Omental fat pad (tissue), 4 donors: Measurements from ENCODE around the gene UBAC1. TPM values are rescaled to one million over a fixed set of nuclear protein-coding genes. Genes with fewer than 3 reads are reported as not detected.

ENCODE experiments used
- ATAC-seq: fragments of 150-250 bp; one replicate; pipeline ENCODE4 v1.9.1; 2016; ENCODE audit warnings: mild to moderate bottlenecking, moderate library complexity; ENCODE audit not compliant: low FRiP score
- DNase-seq: peaks from one replicate; pipeline ENCODE4 v3.0.0-alpha.2; 2019; ENCODE audit warnings: low spot score
- CTCF ChIP-seq, 3 donors: fragments of 450-650 bp; IDR thresholded peaks; one replicate each; pipeline ENCODE4 v1.5.1; 2016 to 2017; ENCODE audit warnings: antibody characterized with exemption in 3 of 3, mild to moderate bottlenecking in 3 of 3, moderate library complexity in 2 of 3
- total RNA-seq, 4 donors: library from RNA; depleted of rRNA; stranded (reverse); fragments of >200 nt; gene quantifications; one replicate each; pipeline ENCODE4 v1.1.0, GENCODE V29; 2016

The UBAC1 gene
- total RNA-seq, 4 donors from 2014 or later: 28.4 to 56.7 (median 34.6) TPM

DNA sequence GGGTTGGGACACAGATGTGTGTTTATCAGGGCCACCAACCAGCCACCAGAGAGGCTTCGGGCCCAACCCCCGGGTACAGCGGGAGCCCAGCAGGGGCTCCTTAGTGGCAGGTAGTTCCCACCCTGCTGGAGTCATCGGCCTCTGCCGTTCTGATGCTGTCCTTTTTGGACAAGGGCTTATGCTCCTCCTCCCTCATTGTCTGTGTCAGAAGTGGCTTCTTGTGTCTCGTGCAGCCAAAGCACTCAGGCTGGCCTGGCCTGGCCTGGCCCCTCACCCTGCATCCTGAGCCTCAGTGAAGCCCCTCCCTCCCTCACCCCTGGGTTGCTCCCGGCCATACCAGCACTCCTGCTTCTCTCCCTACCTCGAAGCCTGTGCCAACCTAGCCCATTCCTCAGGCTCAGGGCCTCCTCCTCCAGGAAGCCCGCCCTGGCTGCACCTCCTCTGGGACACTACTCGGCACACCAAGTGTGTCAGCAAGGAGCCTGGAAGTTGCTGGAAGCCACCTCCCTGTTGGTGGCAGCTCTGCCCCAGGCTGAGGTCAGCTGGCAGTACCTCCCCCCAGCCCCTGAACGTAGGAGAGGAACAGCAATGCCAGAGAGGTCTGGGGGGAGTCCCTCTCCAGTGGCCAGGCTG, 4.1 kb upstream of the UBAC1 start:
- DNase-seq (no peak), ATAC-seq (no peak)
- TF ChIP-seq CTCF (IDR thresholded peaks at IDR 0.05): no peak

- TF ChIP-seq CTCF (IDR thresholded peaks at IDR 0.05): no peak
- ATAC-seq (no peak), DNase-seq (no peak)
Observed at GRCh38 chr9:135963938-135964337, 2.8 kb upstream of the UBAC1 start.

GRCh38 chr9:135963338-135963737, 2.2 kb upstream of the UBAC1 start:
- no peak for ATAC-seq
- TF ChIP-seq CTCF (IDR thresholded peaks at IDR 0.05): no peak
- DNase-seq: no peak

- DNase-seq (no peak), ATAC-seq (no peak)
- no peak for TF ChIP-seq CTCF (IDR thresholded peaks at IDR 0.05)
Observed at GRCh38 chr9:135962696-135963307, 1.6 kb upstream of the UBAC1 start.

GRCh38 chr9:135961811-135962695, 880 bp upstream of the UBAC1 start:
- ATAC-seq: no peak
- TF ChIP-seq CTCF (IDR thresholded peaks at IDR 0.05): no peak
- DNase-seq: no peak

DNA sequence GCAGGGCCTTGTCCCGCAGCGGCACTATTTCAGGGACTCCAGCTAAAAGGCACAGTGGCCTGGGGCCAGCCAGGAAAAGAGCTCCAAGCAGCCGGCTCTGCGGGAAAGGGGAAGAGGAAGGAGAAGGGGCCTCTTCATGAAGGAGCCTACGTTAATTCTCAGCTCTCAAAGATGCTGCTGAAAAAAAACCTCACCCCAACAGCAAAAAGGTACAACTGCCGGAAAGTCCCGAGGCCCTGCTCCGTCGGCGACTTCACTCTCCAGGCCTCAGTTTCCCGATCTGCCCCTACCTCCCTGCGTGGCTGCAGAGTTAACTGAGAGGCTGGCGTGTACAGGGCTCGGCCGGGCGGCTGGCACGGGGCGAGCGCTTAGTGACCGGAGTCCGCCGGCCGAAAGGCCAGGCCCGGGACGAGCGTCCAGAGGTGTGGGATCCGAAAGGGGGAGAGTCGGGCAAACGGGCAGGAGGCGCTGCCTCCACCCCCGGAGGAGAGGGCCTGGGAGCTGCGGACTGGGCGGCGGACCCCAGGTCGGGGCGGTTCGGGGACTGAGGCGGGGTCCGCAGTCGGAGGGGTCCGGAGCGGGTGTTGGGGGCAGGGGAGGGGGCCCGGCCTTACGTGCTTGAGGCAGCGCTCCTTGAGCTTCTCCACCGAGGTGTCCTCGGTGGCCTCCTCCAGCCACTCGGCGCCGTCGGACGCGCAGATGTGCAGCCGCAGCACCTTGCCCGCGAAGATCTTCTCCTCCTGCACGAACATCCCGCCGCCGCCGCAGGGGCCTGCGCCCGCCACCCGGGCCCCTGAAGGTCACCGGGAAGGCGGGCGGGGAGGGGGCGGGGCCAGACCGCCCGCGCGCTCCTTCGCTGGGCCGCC, 529 bp downstream of the UBAC1 start:
- DNase-seq (no peak), ATAC-seq (peak; percentile 51)
- no peak for TF ChIP-seq CTCF (IDR thresholded peaks at IDR 0.05)
